ENCODE measurements around the gene GRM6.

Gene GRM6

GRCh38 chr5:178984145-178985072, 10.7 kb downstream of the GRM6 start:
- no peak for DNase-seq (ENCODE audit: low read depth)
- TF ChIP-seq CTCF (conservative IDR thresholded peaks at IDR 0.05; ENCODE audit: control insufficient read depth, insufficient read depth, low read depth, low read length), result no peak
- no peak overlapping the region for H3K4me3 ChIP-seq (ENCODE audit: control insufficient read depth, low read depth, low read length)

DNA sequence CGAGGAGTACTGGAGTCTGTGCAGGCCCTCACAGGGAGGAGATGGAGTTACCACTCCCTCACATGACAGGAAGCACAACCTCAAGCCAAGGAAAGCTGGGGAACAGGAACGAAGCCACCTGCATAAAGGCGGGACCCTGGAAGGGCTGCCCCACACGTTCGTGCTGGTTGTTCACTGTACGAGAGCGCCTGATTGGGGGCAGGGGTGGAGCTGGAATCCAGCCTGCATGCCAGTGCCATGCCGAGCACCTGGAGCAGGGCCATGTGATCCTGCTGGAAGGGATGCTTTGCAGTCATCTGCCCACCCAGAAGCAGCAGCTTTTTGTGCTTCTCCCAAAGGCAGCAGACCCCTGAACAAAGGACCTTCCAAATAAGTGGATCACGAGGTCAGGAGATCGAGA, 11.4 kb downstream of the GRM6 start:
- no peak for TF ChIP-seq CTCF (conservative IDR thresholded peaks at IDR 0.05; ENCODE audit: control insufficient read depth, insufficient read depth, low read depth, low read length)
- H3K4me3 ChIP-seq (ENCODE audit: control insufficient read depth, low read depth, low read length), result no peak overlapping the region
- DNase-seq (ENCODE audit: low read depth), result no peak

GRCh38 chr5:178982941-178983340, 12.2 kb downstream of the GRM6 start:
- no peak for DNase-seq (ENCODE audit: low read depth)

DNA sequence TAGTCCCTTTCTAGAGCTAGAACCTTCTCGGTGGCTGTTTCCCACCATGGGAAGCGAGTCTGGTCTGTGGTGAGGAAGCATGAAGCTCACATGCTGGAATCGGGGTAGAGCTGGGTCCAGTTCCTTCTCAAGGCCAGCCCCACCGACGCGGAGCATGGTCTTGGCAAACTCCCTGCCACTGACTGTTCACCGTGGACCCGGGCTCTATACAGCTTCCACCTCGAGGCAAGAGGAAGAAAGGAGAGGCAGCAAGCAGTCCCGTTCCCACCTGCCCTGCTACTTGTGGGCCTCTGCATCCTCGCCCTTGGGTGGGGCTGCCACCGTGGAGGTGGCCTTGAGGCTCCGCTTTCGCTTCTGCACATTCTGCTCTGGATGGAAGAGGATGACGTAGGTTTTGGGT, 13.7 kb downstream of the GRM6 start:
- H3K4me3 ChIP-seq (ENCODE audit: control insufficient read depth, low read depth, low read length), result no peak overlapping the region
- no peak for DNase-seq (ENCODE audit: low read depth)
- no peak for TF ChIP-seq CTCF (conservative IDR thresholded peaks at IDR 0.05; ENCODE audit: control insufficient read depth, insufficient read depth, low read depth, low read length)

More at GRCh38 chr5:178982941-178983340, 12.2 kb downstream of the GRM6 start:
- H3K4me3 ChIP-seq (ENCODE audit: control insufficient read depth, low read depth, low read length), result no peak overlapping the region
- TF ChIP-seq CTCF (conservative IDR thresholded peaks at IDR 0.05; ENCODE audit: control insufficient read depth, insufficient read depth, low read depth, low read length), result no peak

DNA sequence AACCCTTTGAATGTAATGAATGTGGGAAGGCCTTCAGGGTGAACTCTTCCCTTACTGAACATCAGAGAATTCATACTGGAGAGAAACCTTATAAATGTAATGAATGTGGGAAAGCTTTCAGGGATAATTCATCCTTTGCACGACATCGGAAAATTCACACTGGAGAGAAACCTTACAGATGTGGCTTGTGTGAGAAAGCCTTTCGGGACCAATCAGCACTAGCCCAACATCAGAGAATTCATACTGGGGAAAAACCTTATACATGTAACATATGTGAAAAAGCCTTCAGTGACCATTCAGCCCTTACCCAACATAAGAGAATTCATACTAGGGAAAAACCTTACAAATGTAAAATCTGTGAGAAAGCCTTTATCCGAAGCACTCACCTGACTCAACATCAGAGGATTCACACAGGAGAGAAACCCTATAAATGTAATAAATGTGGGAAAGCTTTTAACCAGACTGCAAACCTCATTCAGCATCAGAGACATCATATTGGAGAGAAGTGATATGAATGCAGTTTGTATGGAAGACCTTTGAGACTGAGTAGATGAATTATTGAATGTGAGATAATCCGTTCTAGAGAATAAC, 29.6 kb downstream of the GRM6 start:
- no peak for DNase-seq (ENCODE audit: low read depth)
- TF ChIP-seq CTCF (conservative IDR thresholded peaks at IDR 0.05; ENCODE audit: control insufficient read depth, insufficient read depth, low read depth, low read length), result no peak
- no peak overlapping the region for H3K4me3 ChIP-seq (ENCODE audit: control insufficient read depth, low read depth, low read length)

DNA sequence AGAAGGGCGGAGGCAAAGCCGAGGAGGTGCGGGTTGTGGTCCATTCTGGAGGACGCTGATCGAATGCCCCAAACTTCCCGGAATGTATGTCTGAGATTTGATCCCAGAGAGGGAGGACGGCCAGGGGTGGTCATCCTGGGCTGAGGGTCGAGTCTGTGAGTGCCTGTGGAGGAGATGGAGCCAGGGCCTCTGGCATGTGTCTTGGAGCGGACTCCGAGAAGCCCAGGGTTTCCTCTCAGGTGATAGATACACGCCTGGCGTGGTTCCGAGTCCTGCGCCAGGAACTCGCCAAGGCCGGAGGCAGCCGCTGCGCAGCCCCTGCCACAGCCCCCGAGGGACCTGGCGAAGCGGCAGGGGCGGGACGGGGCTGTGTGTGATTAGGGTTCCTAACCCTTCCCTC, 53.8 kb downstream of the GRM6 start:
- H3K4me3 ChIP-seq (ENCODE audit: control insufficient read depth, low read depth, low read length), result peak overlapping the region; percentile 55
- no peak for DNase-seq (ENCODE audit: low read depth)
- no peak for TF ChIP-seq CTCF (conservative IDR thresholded peaks at IDR 0.05; ENCODE audit: control insufficient read depth, insufficient read depth, low read depth, low read length)

Measured in fibroblast of mammary gland (primary cell).